ENCODE measurements around the gene PTCH2.
A peak's percentile ranks its signal among the peaks of the same experiment; 100 is the strongest.
"Not testable (repeated sequence)": the region's sequence is repeated elsewhere in the genome, so short reads cannot be mapped to it uniquely, and the experiment has no call there.

Gene PTCH2

DNA sequence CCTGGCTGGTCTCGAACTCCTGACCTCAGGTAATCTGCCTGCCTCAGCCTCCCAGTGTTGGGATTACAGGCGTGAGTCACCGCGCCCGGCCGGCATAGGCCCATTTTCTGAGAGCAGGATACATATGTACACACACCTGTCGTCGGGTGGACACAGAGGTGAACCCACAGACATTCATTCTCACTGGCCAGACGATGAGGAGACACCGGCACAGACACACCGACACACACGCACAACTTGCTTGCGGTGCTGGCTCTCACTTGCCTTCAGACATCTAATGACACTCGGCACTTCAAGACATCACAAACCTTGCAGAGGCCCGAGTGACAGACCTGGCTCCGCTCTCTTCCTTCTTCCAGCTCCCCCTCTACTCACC, 579 bp downstream of the PTCH2 start:
- DNase-seq = no peak

DNA sequence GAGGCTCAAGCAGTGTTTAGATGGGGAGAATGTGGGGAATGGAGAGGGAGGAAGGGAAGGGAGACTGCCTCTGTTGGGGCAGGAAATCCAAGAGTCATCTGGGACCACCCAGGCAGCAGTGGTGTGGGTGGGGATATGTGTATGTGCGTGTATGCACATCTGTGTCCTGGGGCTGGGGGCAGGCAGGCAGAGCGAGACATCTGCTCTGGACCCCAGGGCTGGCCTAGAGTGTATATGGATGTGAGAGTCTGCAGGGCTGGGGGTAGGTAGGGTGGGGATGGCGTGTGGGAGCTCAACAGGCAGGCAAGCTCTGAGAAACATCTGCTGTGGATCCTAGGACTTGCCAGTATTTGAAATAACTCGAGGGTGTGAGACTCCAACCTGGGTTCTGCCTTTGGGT, 3.5 kb downstream of the PTCH2 start:
- DNase-seq = no peak

DNA sequence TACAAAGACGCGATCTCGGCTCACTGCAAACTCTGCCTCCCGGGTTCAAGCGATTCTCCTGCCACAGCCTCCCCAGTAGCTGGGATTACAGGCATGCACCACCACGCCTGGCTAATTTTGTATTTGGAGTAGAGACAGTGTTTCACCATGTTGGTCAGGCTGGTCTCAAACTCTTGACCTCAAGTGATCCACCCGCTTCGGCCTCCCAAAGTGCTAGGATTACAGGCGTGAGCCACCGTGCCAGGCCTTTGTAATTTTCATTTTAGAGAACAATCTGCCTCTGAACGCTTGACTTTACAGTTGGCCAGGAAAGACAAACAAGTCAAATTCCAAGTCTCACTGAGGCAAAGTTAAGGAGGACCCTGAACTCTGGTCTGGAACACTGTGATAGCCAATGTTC, 4.8 kb downstream of the PTCH2 start:
- not testable (repeated sequence) for DNase-seq

DNA sequence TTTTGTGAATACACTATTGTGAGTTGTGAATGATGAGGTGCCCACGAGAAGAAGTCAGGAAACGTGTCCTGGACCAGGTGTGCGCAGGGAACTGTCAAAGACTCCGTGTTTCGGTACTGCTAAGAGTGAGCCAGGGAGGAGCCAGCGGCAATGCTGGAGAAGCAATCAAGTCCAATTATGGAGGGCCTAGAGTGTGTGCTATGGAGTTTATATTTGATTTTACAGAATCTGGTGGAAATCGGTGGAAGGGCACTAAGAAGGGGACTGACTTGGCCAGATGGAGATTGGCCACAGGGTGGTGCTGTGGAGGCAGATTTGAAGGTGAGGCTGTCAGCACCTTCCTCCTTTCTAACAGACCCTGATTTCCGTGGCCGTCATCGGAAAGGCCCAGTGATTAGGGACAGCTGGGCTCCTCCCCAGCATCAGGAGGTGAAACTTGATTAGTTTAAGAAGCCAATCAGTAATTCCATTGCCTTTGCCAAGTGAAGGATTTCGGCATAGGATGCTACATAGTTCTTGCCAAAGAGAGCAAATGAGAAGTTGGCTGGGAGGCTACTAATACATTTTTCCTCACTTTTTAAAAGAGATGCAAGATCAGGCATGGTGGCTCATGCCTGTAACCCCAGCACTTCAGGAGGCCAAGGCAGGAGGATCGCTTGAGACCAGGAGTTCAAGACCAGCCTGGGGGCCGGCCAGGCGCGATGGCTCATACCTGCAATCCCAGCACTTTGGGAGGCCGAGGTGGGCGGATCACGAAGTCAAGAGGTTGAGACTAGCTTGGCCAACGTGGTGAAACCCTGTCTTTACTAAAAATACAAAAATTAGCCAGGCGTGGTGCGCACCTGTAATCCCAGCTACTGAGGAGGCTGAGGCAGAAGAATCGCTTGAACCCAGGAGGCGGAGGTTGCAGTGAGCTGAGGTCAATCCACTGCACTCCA, 7.0 kb downstream of the PTCH2 start:
- peak; percentile 71 for DNase-seq

DNA sequence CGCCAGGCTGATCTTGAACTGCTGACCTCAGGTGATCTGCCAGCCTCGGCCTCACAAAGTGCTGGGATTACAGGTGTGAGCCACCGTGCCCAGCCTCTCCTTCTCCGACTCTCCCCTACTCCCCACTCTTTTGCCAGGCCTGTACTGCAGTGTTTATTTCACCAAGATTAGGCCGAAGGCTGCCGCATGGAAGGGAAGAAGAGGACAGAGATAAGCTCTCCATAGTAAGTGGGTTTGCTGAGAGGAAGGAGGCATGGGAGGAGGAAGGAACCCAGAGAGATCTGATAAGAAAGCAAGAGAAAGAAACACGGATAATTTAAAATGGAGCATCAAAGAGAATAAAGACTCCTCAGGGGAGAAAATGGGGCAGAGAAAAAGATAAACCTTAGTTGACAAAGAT, 8.7 kb downstream of the PTCH2 start:
- DNase-seq = no peak

DNA sequence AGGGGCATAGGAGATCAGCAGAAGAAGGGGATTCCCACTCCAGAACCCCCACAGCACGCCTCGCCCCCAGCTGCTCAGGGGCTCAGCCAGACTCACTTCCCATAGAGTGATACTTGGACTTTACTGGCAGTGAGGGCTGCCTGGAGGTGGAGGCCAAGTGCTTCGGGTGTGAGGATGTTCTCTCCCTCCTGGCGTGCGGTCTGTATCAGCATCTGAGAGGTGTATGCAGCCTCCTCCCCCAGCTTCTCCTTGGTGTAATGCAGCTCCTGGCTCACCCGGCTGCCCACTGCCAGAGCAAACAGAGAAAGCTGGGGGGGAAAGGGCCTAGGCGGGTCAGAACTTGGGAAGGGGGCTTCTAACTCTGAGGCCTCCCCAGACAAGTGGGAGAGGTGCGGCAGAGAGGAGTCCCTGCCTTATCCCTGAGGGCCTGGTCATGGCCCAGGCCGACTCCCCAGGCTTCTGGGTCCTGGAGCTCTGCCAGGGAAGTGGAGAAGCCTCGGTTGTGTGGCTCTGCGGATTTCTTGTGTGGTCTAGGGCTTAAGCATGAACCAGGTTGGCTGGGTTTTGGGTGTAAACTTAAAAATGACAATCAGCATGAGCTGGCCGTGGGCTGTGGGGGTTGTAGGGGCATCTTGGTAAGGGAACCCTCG, 10.9 kb downstream of the PTCH2 start:
- peak; percentile 12 for DNase-seq

DNA sequence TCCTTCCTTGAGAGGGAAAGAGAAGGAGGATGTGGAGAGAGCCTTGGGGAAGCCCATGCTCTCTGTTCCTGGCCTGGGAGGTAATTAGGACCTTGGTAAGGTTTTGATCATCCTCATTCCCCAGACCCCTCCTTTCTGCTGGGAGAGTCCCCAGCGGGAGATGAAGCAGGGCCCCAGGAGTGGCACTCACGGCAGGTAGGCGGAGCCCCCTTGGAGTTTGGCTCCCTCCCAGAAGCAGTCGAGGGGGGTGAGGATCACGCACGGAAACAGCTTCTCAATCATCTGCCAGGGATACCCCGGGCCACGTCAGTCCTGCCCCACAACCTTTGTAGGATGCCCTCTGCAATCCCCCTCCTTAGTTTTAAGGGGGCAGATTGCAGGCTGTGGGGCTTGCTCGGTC, 11.5 kb downstream of the PTCH2 start:
- DNase-seq = peak; percentile 63

DNA sequence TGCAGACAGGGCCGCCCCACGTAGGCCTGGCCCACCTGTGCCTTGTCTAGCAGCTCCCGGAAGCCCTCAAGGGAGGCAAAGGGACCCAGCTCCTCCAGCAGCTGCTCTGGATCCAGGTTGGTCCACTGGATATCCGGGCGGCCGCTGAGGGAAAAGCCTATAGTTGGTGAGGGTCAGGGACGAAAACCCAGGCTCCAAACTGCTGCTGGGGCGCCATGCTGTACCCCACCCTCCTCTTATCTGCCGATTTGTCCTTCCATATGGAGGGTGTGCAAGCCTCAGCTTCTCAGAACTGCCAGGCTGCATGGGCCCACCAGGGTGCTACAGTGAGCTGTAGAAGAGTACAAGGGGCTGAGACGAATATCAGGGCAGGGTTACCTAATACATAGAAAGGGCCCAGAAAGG, 12.2 kb downstream of the PTCH2 start:
- no peak for DNase-seq

DNA sequence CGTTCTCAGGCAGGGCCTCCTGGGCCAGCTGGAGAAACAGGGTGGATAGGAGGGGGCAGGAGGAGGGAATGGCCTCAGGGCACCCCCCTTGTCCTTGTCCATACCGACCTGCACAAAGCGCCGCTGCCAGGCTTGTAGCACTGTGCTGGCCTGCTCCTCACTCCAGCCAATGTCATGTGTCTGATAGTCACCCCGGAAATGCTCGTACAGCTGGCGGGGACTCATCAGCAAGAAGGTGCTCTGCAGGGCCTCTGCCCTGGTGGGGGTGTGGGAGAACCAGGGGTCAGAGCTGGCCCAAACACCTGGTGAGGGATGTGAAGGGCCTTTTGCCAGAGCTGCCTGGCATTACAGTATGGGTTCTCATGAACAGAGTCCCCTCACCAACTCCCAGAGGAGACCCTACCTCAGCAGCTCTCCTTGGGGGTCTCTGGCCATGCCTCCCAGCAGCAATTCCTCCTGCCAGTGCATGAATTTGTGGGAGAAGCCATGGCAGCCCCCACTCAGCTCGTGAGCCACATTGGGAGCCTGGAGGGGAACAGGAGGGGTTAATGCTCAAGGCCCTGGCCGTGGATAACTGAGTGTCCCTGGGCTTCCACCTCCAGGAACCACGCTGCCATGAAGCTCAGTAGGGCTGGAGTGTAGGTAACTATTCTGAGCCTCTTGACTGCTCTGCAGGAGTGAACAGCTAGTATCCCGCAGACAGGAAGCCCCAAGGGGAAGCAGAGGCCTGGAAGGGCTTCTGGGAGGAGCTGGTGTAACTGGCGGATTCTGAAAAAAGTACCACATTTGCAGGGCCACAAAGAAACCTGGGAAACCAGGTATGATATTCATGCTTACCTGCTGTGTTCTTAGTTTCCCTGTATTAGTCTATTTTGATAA, 13.3 kb downstream of the PTCH2 start:
- DNase-seq = no peak

DNA sequence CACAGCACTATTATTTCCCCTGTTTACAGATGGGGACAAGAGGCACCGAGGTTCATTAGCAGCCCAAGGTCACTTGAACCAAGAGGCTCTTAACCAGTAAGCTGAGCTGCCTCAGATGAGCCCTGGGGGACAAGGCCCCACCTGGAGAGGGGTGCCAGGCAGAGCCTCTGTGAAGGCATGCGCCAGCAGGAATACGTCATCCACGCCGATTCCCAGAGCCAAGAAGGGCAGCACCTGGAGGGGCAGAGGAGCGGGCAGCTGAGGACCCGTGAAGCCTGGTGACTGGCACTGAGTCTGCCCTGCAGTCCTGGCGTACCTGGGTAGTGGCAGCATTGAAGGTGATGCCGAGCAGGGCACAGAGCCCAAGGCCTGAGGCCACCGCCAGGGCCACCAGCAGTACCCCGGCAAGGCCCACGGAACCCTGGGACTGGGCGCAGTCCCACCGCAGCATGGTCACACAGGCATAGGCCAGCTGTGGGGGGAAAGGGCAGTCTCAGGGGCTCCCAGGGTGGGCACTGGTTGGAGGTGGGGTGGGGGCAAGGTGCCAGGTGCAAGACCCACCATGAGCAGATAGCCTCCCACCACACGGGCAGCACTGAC, 14.1 kb downstream of the PTCH2 start:
- DNase-seq = no peak

DNA sequence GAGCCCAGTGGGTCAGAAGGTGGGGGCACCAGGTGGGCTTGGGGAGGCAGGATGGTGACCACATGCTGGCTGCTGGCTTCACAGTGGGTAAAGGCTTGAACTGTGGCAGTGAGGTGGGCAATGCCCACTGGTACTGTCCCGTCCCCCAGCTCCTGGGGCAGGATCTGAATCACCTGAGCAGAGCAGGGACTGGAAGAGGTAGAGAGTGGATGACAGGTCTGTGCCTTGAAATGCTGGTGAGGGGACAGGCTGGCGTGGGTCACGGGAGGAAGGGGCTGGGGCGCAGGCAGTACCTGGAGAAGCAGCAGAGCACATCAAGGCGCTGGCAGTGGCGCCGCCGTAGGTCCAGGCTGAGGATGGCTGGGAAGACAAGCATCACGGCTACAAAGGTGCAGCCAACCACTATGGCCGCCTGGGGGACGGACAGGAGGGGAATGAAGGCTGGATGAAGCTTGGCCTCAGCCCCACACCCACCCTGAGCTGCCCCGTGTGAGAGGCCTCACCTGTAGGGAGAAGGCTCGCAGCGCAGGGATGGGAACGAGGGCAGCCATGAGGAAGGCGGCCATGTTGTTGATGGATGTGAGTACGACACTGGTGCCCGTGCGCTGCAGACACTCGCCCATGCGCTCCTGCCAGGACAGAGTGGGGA, 14.9 kb downstream of the PTCH2 start:
- DNase-seq = no peak

DNA sequence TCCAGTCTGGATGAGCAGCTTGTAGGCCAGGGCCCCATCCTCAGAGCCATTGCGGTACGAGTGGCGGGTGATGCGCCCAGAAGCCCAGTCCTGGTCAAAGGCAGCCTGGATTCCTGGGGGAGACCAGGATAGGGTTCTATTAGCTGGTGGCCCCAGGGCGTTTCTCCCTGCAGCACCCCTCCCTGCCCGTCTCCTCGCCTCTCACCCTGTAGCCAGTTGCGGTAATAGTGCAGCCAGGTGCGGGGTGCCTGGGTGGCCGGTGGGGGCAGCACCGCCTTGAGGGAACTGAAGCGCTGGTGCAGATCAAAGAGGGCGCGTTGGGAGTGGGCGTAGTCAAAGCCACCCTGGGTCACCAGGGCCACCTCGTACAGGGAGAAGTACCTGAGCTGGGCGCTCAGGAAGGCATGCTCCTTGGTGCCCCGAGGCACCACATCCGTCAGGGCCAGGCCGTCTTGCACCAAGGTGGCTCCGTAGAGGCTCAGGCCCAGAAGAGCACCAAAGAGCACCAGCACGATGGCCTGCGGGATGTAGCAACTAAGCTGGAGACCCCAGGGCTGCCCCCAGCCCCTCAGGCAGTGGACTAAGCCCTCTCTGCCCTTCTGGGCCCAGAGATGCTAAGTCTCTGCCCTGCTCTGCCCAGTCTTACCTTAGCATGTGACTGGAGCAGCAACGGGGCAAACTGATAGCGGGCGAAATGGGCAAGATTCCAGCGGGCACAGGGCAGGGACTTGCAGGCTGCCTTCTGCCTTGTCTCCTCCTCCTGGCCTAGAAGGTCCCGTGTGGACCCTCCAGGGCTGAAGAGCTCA, 15.7 kb downstream of the PTCH2 start:
- DNase-seq = no peak

DNA sequence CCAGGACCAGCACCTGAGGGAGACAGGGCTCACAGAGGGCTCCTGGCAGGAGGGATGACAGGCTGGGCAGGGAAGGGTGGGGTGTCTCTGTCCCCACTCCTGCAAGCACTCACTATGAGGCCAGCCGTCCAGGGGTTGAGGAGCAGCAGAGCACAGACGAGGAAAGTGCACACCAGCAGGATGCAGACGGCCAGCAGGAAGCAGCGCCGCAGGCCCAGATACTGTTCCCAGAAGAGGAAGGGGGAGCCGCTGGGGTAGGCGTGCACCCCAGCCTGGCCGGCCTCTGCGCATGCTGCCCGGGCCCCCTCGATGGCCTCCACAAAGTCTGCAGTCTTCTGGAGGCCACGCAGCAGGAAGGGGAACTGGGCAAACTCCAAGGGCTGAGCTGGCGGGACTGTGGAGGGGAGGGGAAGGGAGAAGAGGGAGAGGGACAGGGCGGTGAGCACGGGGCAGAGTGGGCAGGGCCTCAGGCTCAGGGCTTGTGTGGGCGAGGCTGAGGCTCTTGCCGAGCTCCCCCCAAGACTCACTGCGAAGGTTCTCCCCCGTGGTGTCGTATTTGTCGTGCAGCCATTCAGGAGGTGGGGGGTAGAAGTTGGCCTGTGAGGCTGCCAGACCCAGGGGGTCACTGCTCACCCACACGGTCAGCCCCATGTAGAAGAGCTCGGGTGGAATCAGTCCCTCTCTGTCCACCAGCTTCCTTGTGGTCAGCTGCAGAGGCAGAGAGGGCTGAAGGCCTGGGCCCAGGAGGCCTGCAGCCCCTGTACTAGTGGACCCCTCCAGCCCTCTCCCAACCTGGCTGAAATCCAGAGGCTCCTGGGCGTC, 16.5 kb downstream of the PTCH2 start:
- DNase-seq = no peak

DNA sequence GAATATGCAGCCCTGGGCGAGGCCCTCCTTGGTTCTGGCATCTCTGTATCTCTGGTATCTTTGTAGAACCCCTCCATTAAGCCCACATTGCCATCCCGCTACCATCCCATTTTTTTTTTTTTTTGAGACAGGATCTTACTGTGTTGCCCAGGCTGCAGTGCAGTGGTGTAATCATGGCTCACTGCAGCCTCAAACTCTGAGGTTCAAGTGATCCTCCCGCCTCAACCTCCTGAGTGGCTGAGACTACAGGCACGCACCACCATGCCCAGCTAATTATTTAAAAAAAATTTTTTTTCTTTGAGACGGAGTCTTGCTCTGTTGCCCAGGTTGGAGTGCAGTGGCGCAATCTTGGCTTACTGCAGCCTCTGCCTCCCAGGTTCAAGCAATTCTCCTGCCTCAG, 18.7 kb downstream of the PTCH2 start:
- not testable (repeated sequence) for DNase-seq

DNA sequence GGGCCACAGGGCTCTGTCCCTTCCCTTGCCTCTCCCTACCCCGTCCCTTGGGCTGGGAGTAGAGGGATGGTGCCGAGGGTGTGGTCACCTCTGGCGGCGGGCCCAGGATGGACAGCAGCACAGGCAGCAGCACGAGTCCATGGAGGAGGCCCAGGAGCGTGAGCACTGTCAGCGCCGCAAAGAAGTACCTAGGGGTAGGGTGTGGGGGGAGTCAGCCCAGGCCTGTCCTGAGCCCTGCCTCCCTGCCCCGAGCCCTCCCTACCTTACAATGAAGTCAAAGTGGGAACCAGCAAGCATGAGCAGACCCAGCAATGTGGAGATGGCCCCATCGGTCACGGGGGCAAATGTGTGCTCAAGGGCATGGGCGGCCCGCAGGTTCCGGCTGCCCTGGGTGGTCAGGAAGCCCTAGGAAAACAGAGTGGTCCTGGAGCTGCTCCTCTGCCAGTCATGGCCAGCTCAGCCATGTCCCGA, 20.0 kb downstream of the PTCH2 start:
- no peak for DNase-seq

DNA sequence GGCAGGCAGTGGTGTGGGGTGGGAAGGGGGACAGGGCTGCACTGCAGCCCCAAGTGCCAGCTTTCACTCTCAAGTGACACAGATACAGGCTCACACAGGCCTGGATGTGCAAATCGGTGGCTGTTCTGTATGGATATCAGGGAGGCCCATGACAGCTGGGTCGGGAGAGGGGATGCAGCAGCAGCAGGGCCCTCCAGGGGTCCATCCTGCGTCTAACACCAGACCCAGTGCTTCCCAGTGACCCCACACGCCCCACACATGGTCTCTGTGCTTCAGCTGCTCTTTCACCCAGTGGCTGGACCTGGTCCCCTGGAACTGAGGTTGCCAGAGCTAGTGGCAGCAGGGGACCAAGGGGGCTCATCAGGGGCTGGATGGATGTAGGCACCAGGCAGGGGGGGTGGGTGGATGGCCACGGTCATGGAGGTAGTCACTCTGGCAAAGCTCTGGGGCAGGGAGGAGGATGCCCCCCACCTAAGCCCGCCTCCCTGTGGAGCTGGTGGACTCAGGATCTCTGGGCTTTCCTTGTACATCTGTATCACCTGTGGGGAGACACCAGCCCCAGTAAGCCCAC, 20.8 kb downstream of the PTCH2 start:
- no peak for DNase-seq

DNA sequence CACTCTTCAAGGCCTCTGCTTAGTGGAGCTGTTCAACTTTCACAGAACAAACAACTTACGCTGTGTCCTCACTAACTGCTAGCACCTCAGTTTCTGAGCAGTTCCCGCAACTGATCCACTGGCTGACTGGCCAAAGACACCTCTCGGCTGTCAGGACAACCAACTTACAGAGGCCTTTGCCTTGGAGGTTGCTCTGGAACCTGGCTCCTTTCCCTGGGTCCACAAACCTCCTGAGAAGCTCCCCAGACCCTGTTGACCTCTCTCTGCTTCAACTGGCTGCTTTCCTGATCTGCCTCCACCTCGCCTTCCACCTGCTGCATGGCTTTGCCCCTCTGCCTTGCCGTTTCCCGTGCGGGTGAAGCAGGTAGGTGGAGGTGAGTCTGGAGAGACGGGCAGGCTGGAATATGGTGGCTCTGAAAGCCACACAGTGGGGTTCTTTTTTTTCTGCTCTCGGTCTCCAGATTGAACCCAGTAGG, 21.8 kb downstream of the PTCH2 start:
- DNase-seq = no peak

DNA sequence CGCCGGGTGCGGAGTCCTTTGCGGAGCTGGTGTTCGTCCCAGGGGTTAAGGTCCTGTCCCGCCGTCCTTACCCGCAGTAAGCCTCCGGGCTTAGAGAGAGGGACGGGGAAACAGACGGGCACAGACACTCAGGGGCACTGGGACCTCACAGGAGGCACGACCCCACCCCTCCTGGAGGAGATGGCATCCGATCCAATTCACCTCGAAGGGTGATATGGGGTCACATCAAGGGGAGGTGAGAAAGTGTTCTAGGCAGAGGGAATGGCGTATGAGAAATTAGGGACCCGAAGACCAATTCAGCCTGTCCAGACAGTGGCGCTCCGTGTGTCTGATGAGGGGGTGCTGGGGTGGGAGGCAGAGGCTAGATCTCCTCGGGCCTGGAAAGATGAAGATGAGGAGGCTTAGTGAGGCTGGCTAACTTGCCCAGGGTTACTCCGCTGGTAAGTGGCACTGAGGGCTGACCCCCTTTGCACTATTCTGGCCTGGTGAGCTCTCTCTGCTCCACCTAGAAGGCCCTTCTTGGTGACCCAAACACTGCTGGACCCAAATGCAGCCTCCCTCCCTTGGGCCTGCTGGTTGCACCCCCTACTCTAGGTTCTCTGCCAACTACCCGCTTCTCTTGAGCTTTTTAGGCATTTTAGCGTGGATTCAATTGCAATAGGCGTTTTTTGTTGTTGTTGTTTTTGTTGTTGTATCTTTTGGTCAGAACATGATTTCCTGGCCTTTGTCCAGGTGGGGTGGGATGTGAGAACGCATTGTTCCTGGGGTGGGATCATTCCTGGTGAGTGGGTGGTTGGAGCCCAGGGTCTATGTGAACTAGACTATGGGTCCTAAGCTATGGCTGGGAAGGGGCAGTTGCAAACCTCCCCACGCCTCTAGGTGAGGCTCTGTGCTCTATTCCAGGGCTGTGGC, 22.5 kb downstream of the PTCH2 start:
- DNase-seq = no peak

Data from NCI-H345 (cell line).